ENCODE measurements around the gene MAST4. TPM values are rescaled to one million over a fixed set of nuclear protein-coding genes. Genes with fewer than 3 reads are reported as not detected.

The MAST4 gene
- total and polyA plus RNA-seq, 2 donors (not counting 1 experiment from before 2014, with no cell fraction given) = 2.5 to 57.1 TPM

GRCh38 chr5:67063055-67063454 lies 466.9 kb downstream of the MAST4 start:
- Histone ChIP-seq H3K36me3 (replicated peaks in 1 of 2; ENCODE audit: control extremely low read depth in 1 of 2, control insufficient read depth in 1 of 2, extremely low read depth in 1 of 2, insufficient read depth in 2 of 2, low read length in 1 of 2) (no peaks in the 10 kb centered on the region), H3K9ac (ENCODE audit: low read length) (no peak overlapping the region), H3K4me1 (ENCODE audit: control insufficient read depth in 2 of 2, insufficient read depth in 2 of 2, low read length in 2 of 2) (no peaks in the 10 kb centered on the region), H4K20me1 (ENCODE audit: control insufficient read depth, insufficient read depth, low read length, poor library complexity, severe bottlenecking) (no peaks in the 10 kb centered on the region), H3K27ac (ENCODE audit: low read length in 2 of 2) (no peak overlapping the region), H2AFZ (ENCODE audit: insufficient read depth, low read depth, low read length, poor library complexity, severe bottlenecking) (no peak overlapping the region), H3K27me3 (replicated peaks in 1 of 4; ENCODE audit: control extremely low read depth in 1 of 4, control insufficient read depth in 3 of 4, insufficient read depth in 4 of 4, low read length in 3 of 4) (no peaks in the 10 kb centered on the region), H3K79me2 (ENCODE audit: control insufficient read depth, insufficient read depth, low read length) (no peaks in the 10 kb centered on the region), H3K4me2 (replicated peaks; ENCODE audit: low read depth, low read length, poor library complexity, severe bottlenecking) (no peak overlapping the region), H3K9me3 (ENCODE audit: control extremely low read depth in 1 of 3, control insufficient read depth in 2 of 3, insufficient read depth in 1 of 3, low read length in 2 of 3) (no peaks in the 10 kb centered on the region), H3K4me3 (ENCODE audit: control extremely low read depth in 1 of 5, extremely low read depth in 1 of 5, insufficient read depth in 1 of 5, low read depth in 2 of 5, low read length in 4 of 5) (no peak overlapping the region)
- DNase-seq = no peak
- CTCF ChIA-PET = interaction anchor here (1.1 kb wide), 1 partner anchor 13 kb away, joined by 3 read pairs; no protein-coding TSS in a partner anchor
- H3K4me3 Mint-ChIP-seq = no peak overlapping the region
- ATAC-seq (ENCODE audit: low read depth) = no peak
- no peaks in the 10 kb centered on the region for H3K4me1 Mint-ChIP-seq
- no CpG with 5 or more reads among the region's 3 CpGs for WGBS (ENCODE audit: insufficient coverage)
- TF ChIP-seq CTCF (IDR thresholded peaks at IDR 0.05) = no peak
- TF ChIP-seq EZH2 (IDR thresholded peaks at IDR 0.05; ENCODE audit: borderline replicate concordance, insufficient read depth, low read depth, low read length, poor library complexity, severe bottlenecking) = no peak
- POLR2A ChIA-PET = no interaction called here
- H3K9me3 Mint-ChIP-seq (ENCODE audit: insufficient read depth) = no peaks in the 10 kb centered on the region
- H3K27ac Mint-ChIP-seq = no peak overlapping the region
- H3K27me3 Mint-ChIP-seq = no peaks in the 10 kb centered on the region
- intact Hi-C loops (cut with micrococcal nuclease) = no loop called here

GRCh38 chr5:67063791-67064190 lies 467.6 kb downstream of the MAST4 start:
- Histone ChIP-seq H3K9me3 (ENCODE audit: control extremely low read depth in 1 of 3, control insufficient read depth in 2 of 3, insufficient read depth in 1 of 3, low read length in 2 of 3) (no peaks in the 10 kb centered on the region), H3K36me3 (replicated peaks in 1 of 2; ENCODE audit: control extremely low read depth in 1 of 2, control insufficient read depth in 1 of 2, extremely low read depth in 1 of 2, insufficient read depth in 2 of 2, low read length in 1 of 2) (no peaks in the 10 kb centered on the region), H2AFZ (ENCODE audit: insufficient read depth, low read depth, low read length, poor library complexity, severe bottlenecking) (no peak overlapping the region), H3K27me3 (replicated peaks in 1 of 4; ENCODE audit: control extremely low read depth in 1 of 4, control insufficient read depth in 3 of 4, insufficient read depth in 4 of 4, low read length in 3 of 4) (no peaks in the 10 kb centered on the region), H3K4me1 (ENCODE audit: control insufficient read depth in 2 of 2, insufficient read depth in 2 of 2, low read length in 2 of 2) (no peaks in the 10 kb centered on the region), H3K4me3 (ENCODE audit: control extremely low read depth in 1 of 5, extremely low read depth in 1 of 5, insufficient read depth in 1 of 5, low read depth in 2 of 5, low read length in 4 of 5) (no peak overlapping the region), H3K4me2 (replicated peaks; ENCODE audit: low read depth, low read length, poor library complexity, severe bottlenecking) (no peak overlapping the region), H3K27ac (ENCODE audit: low read length in 2 of 2) (no peak overlapping the region), H3K79me2 (ENCODE audit: control insufficient read depth, insufficient read depth, low read length) (no peaks in the 10 kb centered on the region), H4K20me1 (ENCODE audit: control insufficient read depth, insufficient read depth, low read length, poor library complexity, severe bottlenecking) (no peaks in the 10 kb centered on the region), H3K9ac (ENCODE audit: low read length) (no peak overlapping the region)
- WGBS (ENCODE audit: insufficient coverage) = 97% methylated on average over 3 of the region's 3 CpGs
- no peaks in the 10 kb centered on the region for H3K9me3 Mint-ChIP-seq (ENCODE audit: insufficient read depth)
- ATAC-seq (ENCODE audit: low read depth) (no peak), DNase-seq (no peak)
- TF ChIP-seq EZH2 (IDR thresholded peaks at IDR 0.05; ENCODE audit: borderline replicate concordance, insufficient read depth, low read depth, low read length, poor library complexity, severe bottlenecking) (no peak), CTCF (IDR thresholded peaks at IDR 0.05) (no peak)
- no peaks in the 10 kb centered on the region for H3K27me3 Mint-ChIP-seq
- ChIA-PET CTCF (no interaction called here), POLR2A (no interaction called here)
- no peak overlapping the region for H3K27ac Mint-ChIP-seq
- no peak overlapping the region for H3K4me3 Mint-ChIP-seq
- intact Hi-C loops (cut with micrococcal nuclease) = no loop called here
- H3K4me1 Mint-ChIP-seq = no peaks in the 10 kb centered on the region

Data from B cell (primary cell).